Measurements from ENCODE around the gene PDIA5. TPM values are rescaled to one million over a fixed set of nuclear protein-coding genes. Genes with fewer than 3 reads are reported as not detected.

Gene PDIA5
- total RNA-seq, 1 donor from 2014 or later = 33.6 TPM

- H3K27me3 ChIP-seq = no peaks in the 10 kb centered on the region
- peaks cover 31% of the 10 kb centered on the region for H3K4me1 ChIP-seq
- H3K27ac ChIP-seq = no peak overlapping the region
- TF ChIP-seq CTCF (IDR thresholded peaks at IDR 0.05) = no peak
- no peak for ATAC-seq
- intact Hi-C loops (cut with DNase I) = no loop called here
- H3K4me3 ChIP-seq = no peak overlapping the region
- no peak for DNase-seq
- no peaks in the 10 kb centered on the region for H3K9me3 ChIP-seq
- H3K36me3 ChIP-seq = peaks cover 29% of the 10 kb centered on the region
Observed at GRCh38 chr3:123100193-123100776, 33.5 kb downstream of the PDIA5 start.

- H3K36me3 ChIP-seq = peaks cover 45% of the 10 kb centered on the region
- no peaks in the 10 kb centered on the region for H3K9me3 ChIP-seq
- TF ChIP-seq CTCF (IDR thresholded peaks at IDR 0.05) = no peak
Observed at GRCh38 chr3:123102249-123102648, 35.4 kb downstream of the PDIA5 start.

GRCh38 chr3:123102826-123103225 is 36.0 kb downstream of the PDIA5 start:
- Histone ChIP-seq H3K27me3 (no peaks in the 10 kb centered on the region), H3K4me3 (no peak overlapping the region), H3K36me3 (peaks cover 50% of the 10 kb centered on the region), H3K9me3 (no peaks in the 10 kb centered on the region), H3K27ac (no peak overlapping the region), H3K4me1 (peaks cover 19% of the 10 kb centered on the region)
- ATAC-seq = no peak
- intact Hi-C loops (cut with DNase I) = no loop called here
- no peak for DNase-seq
- no peak for TF ChIP-seq CTCF (IDR thresholded peaks at IDR 0.05)

More at GRCh38 chr3:123102249-123102648, 35.4 kb downstream of the PDIA5 start:
- peaks cover 21% of the 10 kb centered on the region for H3K4me1 ChIP-seq
- H3K27me3 ChIP-seq = no peaks in the 10 kb centered on the region
- DNase-seq = no peak
- ATAC-seq = no peak
- H3K4me3 ChIP-seq = no peak overlapping the region
- intact Hi-C loops (cut with DNase I) = no loop called here
- H3K27ac ChIP-seq = no peak overlapping the region

GRCh38 chr3:123104550-123104949 is 37.7 kb downstream of the PDIA5 start:
- no peak overlapping the region for H3K4me3 ChIP-seq
- DNase-seq = no peak
- no peaks in the 10 kb centered on the region for H3K27me3 ChIP-seq
- intact Hi-C loops (cut with DNase I) = no loop called here
- peaks cover 62% of the 10 kb centered on the region for H3K36me3 ChIP-seq
- ATAC-seq = peak; percentile 49
- TF ChIP-seq CTCF (IDR thresholded peaks at IDR 0.05) = no peak
- H3K4me1 ChIP-seq = peaks cover 5% of the 10 kb centered on the region
- no peak overlapping the region for H3K27ac ChIP-seq
- H3K9me3 ChIP-seq = no peaks in the 10 kb centered on the region

- no peaks in the 10 kb centered on the region for H3K9me3 ChIP-seq
- no peak overlapping the region for H3K27ac ChIP-seq
- H3K4me3 ChIP-seq = no peak overlapping the region
- TF ChIP-seq CTCF (IDR thresholded peaks at IDR 0.05) = no peak
- DNase-seq (no peak), ATAC-seq (peak; percentile 19)
- intact Hi-C loops (cut with DNase I) = no loop called here
- peaks cover 72% of the 10 kb centered on the region for H3K36me3 ChIP-seq
- H3K27me3 ChIP-seq = no peaks in the 10 kb centered on the region
- no peaks in the 10 kb centered on the region for H3K4me1 ChIP-seq
Observed at GRCh38 chr3:123105201-123106189, 38.7 kb downstream of the PDIA5 start.

Measured in upper lobe of right lung (tissue), 1 donor.